Measurements from ENCODE around the gene WRAP73.

WRAP73 gene

GRCh38 chr1:3607703-3608065 is 42.2 kb downstream of the WRAP73 start:
- no peak overlapping the region for H3K4me3 ChIP-seq (replicated peaks in 1 of 2; ENCODE audit: low read depth in 2 of 2, low read length in 2 of 2)
- no peak for TF ChIP-seq CTCF (IDR thresholded peaks at IDR 0.05; ENCODE audit: low read depth, low read length)
- DNase-seq (ENCODE audit: low read depth in 2 of 2), result no peak

GRCh38 chr1:3606779-3607702 is 42.9 kb downstream of the WRAP73 start:
- TF ChIP-seq CTCF (IDR thresholded peaks at IDR 0.05; ENCODE audit: low read depth, low read length), result no peak
- H3K4me3 ChIP-seq (replicated peaks in 1 of 2; ENCODE audit: low read depth in 2 of 2, low read length in 2 of 2), result no peak overlapping the region
- DNase-seq (ENCODE audit: low read depth in 2 of 2), result no peak

- DNase-seq (ENCODE audit: low read depth in 2 of 2), result no peak
- no peak overlapping the region for H3K4me3 ChIP-seq (replicated peaks in 1 of 2; ENCODE audit: low read depth in 2 of 2, low read length in 2 of 2)
- TF ChIP-seq CTCF (IDR thresholded peaks at IDR 0.05; ENCODE audit: low read depth, low read length), result no peak
Observed at GRCh38 chr1:3604997-3605823, 44.7 kb downstream of the WRAP73 start.

- H3K4me3 ChIP-seq (replicated peaks in 1 of 2; ENCODE audit: low read depth in 2 of 2, low read length in 2 of 2), result no peak overlapping the region
- no peak for TF ChIP-seq CTCF (IDR thresholded peaks at IDR 0.05; ENCODE audit: low read depth, low read length)
- no peak for DNase-seq (ENCODE audit: low read depth in 2 of 2)
Observed at GRCh38 chr1:3604468-3604974, 45.4 kb downstream of the WRAP73 start.

GRCh38 chr1:3603571-3604467 is 46.1 kb downstream of the WRAP73 start:
- no peak for DNase-seq (ENCODE audit: low read depth in 2 of 2)
- TF ChIP-seq CTCF (IDR thresholded peaks at IDR 0.05; ENCODE audit: low read depth, low read length), result no peak

GRCh38 chr1:3603156-3603555 is 46.7 kb downstream of the WRAP73 start:
- no peak for TF ChIP-seq CTCF (IDR thresholded peaks at IDR 0.05; ENCODE audit: low read depth, low read length)
- DNase-seq (ENCODE audit: low read depth in 2 of 2), result no peak
- no peak overlapping the region for H3K4me3 ChIP-seq (replicated peaks in 1 of 2; ENCODE audit: low read depth in 2 of 2, low read length in 2 of 2)

More at GRCh38 chr1:3603571-3604467, 46.1 kb downstream of the WRAP73 start:
- no peak overlapping the region for H3K4me3 ChIP-seq (replicated peaks in 1 of 2; ENCODE audit: low read depth in 2 of 2, low read length in 2 of 2)

All from cardiac fibroblast (primary cell).